ENCODE results near the gene ANXA2R.

ANXA2R gene

DNA sequence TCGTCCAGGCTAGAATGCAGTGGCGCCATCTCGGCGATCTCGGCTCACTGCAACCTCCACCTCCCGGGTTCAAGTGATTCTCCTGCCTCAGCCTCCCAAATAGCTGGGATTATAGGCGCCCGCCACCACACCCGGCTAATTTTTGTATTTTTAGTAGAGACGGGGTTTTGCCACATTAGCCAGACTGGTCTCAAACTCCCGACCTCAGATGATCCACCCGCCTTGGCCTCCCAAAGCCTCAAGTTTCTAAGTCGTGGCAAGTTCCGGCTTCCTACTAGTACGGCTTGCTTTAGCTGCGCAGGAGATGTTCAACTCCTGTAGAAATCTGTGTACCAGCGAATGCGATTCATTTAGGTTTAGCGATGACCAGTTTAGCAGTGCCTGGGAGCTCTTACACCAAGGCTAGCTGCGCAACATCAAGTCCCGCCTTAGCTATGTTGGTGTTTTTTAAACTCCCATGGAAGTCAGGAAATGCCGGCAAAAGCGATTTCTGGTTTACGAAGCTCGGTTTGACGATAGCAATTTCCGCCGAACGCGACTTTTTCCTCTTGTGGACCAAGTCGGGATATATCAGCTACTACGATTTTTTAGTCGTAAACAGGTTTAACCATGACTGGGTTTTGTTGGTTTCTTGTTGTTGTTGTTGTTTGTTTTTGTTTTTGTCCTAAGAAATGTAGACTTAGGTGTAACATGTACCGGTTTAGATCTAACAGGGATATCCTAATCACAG lies 46.4 kb downstream of the ANXA2R start:
- Histone ChIP-seq H3K9ac (ENCODE audit: low read length) (peak overlapping the region; percentile 86), H3K4me3 (ENCODE audit: low read length) (peak overlapping the region; percentile 82), H3K36me3 (ENCODE audit: control insufficient read depth, insufficient read depth, low read length, severe bottlenecking) (no peaks in the 10 kb centered on the region), H3K27me3 (replicated peaks; ENCODE audit: control insufficient read depth, insufficient read depth, low read length) (no peaks in the 10 kb centered on the region), H3K9me3 (ENCODE audit: control insufficient read depth, low read length) (peaks cover 5% of the 10 kb centered on the region), H3K4me1 (ENCODE audit: control insufficient read depth, insufficient read depth, low read length) (peaks cover 24% of the 10 kb centered on the region)
- peak; percentile 80 for DNase-seq (ENCODE audit: low read depth)

DNA sequence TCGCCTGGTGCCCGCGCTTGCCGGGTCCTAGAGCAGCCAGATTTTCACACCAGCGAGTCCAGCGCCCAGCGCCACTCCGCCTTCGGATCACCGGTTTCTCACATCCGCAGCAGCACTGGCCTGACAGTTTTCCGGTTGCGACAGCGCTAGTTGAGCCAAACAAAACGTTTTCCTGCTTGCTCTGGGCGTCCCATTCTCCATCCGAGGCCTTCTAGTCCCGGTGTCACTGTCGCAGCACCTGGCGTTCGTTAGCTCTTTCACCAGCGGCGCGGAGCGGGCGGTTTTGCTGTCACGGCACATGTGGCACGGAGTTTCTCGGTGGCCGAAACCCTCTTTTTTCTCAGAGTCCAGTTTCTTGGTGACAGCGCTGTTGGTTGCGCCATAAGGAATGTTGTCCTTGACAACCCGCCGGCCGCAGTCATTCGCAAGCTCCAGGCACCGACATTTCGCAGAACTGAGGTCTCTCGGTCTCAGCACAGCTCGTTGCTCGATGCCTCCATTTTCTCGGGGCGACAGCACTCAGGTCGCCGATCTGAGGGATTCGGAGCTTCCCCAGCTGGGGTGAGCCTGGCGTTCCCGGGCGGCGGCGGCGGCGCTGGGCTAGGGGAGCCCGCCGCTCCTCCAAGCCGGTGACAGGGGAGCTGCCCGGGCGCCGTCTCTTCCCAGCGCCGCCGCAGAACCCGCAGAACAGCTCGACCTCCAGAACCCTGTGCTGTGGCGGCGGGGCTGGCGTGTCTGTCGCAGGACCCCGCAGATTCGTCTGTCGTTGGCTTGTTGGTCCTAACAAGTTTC lies 47.8 kb downstream of the ANXA2R start:
- Histone ChIP-seq H3K4me3 (ENCODE audit: low read length) (peak overlapping the region; percentile 82), H3K9me3 (ENCODE audit: control insufficient read depth, low read length) (peaks cover 6% of the 10 kb centered on the region), H3K9ac (ENCODE audit: low read length) (peak overlapping the region; percentile 94), H3K36me3 (ENCODE audit: control insufficient read depth, insufficient read depth, low read length, severe bottlenecking) (no peaks in the 10 kb centered on the region), H3K27me3 (replicated peaks; ENCODE audit: control insufficient read depth, insufficient read depth, low read length) (no peaks in the 10 kb centered on the region), H3K4me1 (ENCODE audit: control insufficient read depth, insufficient read depth, low read length) (peaks cover 24% of the 10 kb centered on the region)
- peak; percentile 84 for DNase-seq (ENCODE audit: low read depth)

DNA sequence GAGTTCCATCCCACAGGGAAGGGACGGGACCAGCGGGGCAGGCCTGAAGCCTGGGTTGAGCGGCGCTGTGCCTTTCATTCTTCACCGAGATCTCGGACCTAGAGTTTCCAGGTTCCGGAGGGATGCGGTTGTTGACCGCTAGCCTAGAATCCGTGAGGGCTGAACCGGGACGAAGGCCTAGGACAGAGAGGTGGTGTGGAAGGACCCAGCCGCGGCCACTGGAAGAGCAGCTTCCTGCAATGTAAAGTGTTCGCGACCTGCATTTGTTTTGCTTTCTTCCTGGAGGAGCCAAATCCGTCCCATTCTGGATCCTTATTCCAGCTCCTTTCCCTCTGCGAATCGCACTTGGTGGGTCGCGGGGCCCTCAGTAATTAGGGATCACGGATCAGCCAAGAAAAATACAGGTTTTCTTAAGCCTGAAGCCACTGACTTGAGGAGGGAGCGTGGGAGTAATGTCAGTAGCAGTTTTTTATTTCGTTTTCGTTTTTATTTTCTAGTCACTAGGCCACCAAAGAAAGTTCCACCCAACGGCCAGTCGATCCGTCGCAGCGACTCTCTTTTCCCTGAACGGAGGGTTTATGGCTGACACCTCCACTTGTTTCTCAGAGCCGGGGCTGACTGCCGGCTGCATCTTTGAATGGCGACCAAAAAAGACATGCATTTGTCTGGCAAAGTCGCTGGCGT lies 48.6 kb downstream of the ANXA2R start:
- H3K4me3 ChIP-seq (ENCODE audit: low read length) = peak overlapping the region; percentile 82
- DNase-seq (ENCODE audit: low read depth) = no peak
- H3K9me3 ChIP-seq (ENCODE audit: control insufficient read depth, low read length) = peaks cover 6% of the 10 kb centered on the region
- H3K36me3 ChIP-seq (ENCODE audit: control insufficient read depth, insufficient read depth, low read length, severe bottlenecking) = no peaks in the 10 kb centered on the region
- peaks cover 24% of the 10 kb centered on the region for H3K4me1 ChIP-seq (ENCODE audit: control insufficient read depth, insufficient read depth, low read length)
- H3K9ac ChIP-seq (ENCODE audit: low read length) = peak overlapping the region; percentile 94
- H3K27me3 ChIP-seq (replicated peaks; ENCODE audit: control insufficient read depth, insufficient read depth, low read length) = no peaks in the 10 kb centered on the region

DNA sequence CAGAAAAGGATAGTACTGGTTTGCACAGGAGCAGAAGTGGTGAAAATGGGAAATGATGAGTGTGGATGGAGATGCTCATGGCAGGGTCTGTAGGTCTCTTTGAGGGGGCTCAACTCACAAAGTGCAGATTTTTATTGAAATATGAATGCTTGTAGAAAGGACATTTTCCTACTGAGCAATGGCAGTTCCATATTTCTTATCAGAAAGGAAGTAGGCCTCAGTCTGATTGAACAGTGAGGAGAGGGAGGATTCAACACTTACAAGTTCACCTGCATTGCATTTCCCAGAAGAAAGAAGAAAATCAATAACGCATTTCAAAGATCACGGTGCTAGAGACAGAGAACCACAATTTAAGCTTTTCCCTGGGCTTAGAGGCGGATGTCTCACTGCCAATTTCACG lies 49.2 kb downstream of the ANXA2R start:
- Histone ChIP-seq H3K4me3 (ENCODE audit: low read length) (peak overlapping the region; percentile 82), H3K9ac (ENCODE audit: low read length) (peak overlapping the region; percentile 94), H3K36me3 (ENCODE audit: control insufficient read depth, insufficient read depth, low read length, severe bottlenecking) (no peaks in the 10 kb centered on the region), H3K9me3 (ENCODE audit: control insufficient read depth, low read length) (peaks cover 6% of the 10 kb centered on the region), H3K27me3 (replicated peaks; ENCODE audit: control insufficient read depth, insufficient read depth, low read length) (no peaks in the 10 kb centered on the region), H3K4me1 (ENCODE audit: control insufficient read depth, insufficient read depth, low read length) (peaks cover 23% of the 10 kb centered on the region)
- DNase-seq (ENCODE audit: low read depth) = no peak
